ENCODE data around the gene PUM1.
"Not testable (repeated sequence)": the region's sequence is repeated elsewhere in the genome, so short reads cannot be mapped to it uniquely, and the experiment has no call there.

PUM1 gene

DNA sequence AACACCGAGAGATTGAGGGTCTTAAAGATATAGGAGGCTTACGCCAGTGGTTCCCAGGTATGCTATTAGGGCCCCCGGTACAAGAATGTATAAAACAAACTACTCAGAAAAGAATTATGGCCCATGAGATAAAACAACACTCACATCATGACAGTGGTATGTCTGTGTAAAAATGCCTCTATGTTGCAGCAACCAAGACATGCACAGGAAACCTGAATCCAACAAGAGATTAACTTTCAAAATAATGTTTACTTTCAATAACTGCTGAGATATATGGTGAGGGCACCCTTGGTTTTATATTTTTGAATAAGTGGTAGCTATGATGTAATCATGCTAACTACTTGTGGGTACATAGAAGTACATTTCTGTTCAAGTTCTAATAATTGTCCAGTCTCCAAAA is 74.9 kb downstream of the PUM1 start:
- DNase-seq, result no peak

DNA sequence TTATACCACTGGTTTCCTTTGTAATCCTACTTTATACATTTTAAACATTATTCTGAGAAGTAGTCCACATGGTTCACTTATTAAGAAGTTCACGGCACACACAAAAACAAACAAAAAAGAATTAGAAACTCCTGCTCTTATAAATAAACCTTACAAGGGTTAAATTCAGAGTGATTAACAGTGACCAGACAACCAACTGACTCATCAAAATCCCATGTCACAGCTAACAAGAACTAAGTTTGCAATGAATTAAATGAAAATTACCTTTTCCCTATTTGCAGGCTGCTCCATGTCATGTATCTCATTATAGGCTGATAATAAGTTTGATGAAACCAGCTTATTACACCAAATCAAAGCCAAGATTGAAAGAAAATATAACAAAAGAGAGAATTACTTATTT is 77.5 kb downstream of the PUM1 start:
- no peak for DNase-seq

DNA sequence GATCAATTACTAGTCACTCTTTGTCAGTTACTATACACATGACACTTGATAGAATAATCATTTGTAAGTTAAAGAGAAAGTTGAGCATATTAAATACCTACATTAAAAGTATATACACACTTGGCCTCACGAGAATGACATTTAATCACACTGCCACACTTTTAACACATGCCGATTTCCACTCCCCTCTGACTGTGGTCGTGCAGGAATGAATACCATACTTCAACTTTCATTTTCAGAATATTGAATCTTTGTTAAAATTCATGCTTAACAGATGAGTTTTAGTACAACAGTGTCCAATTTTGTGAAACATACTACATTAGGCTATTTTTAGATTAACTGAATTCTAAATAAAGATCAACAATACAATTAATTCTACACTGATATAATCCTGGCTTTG is 78.8 kb downstream of the PUM1 start:
- DNase-seq, result no peak

DNA sequence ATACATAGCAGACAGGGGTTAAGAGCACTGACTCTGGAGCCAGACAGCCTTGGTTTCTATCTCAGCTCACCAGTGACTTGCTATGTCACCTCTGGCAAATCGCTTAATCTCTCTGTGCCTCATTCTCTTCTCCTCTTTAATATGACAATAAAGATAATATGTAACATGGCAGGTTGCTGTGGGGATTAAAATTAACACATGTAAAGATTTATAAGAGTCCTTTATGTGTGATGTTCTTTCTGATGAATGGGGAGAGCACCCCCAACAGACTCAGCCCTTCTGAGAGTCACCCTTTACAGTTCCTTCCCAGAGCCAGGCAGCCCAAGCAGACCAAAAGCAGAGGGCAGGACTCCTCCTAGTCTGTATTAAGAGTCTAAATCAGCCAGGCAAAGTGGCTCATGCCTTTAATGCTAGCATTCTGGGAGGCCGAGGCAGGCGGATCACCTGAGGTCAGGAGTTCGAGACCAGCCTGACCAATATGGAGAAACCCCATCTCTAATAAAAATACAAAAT is 80.5 kb downstream of the PUM1 start:
- DNase-seq, result no peak

DNA sequence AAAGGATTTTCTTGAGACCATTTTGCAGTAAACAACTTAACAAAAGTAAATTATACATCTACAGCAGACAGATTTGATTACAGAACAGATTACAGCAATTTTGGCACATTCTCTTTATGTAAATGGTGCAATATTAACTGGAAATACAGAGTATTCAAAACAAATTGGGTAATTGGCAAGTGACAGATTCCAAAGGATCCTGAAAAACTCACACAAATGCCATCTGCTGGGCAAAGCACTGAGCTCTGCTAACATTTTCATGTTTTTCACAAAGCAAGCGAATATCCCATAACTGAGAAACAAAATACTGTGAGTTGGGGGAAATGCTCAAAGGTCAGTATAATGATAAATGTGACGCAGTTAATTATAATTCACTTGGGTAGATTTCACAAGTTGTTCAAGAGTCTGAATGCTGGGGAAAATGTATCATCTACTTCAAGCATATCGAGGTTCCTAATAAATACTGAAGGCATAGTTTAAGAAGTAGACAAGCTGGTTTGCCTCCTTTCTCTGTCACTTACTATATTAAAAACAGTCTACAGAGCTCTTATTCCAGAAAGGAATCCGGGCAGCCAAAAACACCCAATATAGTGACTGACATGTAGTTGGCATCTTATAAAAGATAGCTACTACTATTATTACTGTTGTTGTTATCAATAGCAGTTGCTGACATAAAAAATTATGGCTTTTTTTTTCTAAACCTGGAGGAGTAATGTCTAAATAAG is 81.2 kb downstream of the PUM1 start:
- DNase-seq, result no peak

DNA sequence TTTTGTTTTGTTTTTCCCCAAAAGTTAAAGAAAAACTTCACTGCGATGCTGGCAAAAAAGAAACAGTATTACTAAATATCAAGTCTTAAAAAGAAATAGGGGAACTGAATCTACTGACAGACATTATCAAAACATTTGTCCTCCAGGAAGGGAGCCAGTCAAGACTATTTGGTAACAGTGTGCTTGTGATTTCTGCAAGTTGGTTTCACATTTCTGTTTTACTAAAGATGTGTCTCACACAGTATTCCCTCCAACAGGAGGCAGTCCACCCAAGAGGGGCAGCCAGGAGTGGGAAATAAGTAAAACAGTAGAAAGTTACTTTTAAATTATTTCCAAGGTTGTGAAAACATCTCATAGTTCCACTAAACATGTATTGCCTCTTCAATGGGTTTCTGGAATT is 82.6 kb downstream of the PUM1 start:
- no peak for DNase-seq

DNA sequence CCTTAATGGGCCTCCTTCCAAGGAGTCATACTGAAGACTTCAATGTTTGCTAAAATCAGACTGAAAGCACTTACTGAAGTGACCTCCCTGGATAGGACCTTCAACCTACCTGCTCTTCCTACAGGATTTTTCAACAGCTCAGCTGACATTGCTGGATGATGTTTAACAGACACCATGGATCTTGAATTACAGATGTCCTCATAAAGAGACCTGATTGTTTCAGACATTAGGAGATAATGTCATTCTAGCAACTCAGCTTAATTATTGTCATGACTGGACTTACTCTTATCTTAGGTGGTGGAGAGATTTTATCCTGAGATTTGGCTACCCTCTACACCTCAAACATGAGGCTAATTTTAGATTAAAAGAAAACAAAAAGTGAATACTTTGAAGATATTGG is 83.1 kb downstream of the PUM1 start:
- no peak for DNase-seq

DNA sequence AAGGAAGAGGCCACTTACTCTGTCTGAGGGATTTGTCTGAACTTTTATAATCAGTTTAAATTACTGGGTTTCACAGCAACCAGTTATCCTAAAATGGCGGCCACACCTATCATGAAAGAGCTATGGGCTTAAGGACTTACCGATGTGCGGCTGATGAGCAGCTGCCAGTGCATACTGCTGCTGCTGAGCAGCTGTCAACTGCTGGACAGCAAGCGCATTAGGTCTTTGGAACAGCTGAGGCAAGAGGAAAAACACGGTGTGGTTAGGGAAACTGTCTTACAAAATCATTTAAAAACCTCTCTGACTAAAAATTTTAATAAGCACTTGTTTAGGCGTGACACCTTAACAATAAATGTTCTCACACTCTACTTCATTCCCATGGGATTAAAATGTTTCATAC is 84.3 kb downstream of the PUM1 start:
- DNase-seq, result no peak

DNA sequence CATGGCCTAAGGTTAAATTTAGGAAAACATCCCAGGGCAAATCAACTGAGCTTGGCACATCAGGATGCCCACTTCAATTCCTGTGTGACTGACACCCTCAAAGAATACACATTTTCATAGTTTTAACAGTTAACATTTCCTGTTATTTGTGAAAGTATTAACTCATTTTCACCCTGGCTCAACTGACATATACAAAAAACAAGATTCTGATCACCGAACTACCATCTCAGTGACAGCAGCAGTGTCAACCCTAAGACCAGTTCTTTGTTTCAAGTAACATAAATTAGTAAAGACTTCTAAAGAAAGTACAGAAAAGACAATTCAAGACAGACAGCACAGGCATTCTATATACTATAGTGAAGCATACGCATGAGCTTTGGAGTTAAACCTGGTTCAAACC is 88.0 kb downstream of the PUM1 start:
- DNase-seq, result no peak

DNA sequence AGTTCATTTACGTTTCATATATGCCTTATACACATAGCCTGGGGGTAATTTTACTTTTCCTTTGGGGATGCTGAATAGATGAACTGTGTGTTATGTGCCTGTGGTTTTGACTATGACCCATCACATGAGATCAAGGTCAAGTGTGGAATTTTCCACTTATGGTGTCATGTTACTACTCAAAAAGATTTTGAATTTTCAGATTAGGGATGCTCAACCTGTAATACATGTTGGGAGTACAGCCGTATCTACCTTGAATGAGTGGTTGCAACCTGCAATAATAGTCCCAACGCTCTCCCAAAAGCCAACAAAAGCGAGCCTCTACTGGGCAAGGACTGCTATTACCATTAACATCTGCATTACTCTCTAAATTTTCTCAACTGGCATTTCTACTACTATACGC is 88.4 kb downstream of the PUM1 start:
- DNase-seq, result no peak

DNA sequence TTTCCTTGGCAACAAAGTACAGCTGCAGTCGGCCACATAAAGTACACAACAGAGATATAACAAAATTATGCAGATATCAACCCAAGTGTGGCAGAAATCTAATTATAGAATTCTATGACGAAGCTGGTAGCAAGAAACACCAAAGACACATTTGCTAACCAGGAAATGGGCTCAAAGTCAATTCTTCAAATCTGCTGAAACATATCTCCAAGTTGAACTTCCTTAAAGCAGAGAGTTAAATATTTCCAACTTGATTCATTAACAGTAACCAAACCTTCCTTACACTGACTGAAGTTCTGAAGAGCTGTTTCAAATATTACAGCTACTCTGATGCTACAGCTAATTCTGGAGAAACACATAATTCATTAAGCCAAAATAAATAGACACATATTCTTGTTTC is 89.4 kb downstream of the PUM1 start:
- no peak for DNase-seq

DNA sequence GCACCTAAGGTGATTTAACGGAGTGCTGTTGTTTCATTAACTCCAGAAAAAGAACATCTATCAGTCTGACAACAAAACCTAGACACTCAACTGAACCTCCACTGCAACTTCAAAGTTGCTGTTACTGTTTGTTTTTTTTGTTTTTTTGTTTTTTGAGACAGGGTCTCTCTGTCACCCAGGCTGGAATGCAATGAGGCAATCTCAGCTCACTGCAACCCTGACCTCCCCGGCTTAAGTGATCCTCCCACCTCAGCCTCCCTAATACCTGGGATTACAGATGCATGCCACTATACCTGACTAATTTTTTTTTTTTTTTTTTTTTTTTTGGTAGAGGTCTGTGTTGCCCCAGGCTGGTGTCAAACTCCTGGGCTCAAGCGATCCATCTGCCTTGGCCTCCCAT is 90.3 kb downstream of the PUM1 start:
- no peak for DNase-seq

DNA sequence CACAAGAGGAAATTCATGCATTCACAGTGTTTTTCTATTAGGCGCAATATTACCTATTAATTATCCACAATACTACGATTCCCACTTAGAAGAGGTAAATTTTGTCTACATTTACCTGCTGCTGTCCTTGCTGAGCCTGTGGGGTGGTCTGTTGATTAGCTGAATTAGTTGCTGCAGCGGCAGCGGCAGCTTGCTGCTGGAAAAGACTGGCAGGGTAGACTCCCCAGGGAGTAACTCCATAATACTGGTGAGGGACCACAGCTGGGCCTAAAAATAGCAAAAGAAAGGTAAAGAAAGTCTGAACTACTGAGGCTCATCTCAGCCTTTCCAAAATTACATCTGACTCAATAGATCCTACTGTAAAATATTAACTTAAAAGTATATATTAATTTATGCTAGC is 91.0 kb downstream of the PUM1 start:
- no peak for DNase-seq

DNA sequence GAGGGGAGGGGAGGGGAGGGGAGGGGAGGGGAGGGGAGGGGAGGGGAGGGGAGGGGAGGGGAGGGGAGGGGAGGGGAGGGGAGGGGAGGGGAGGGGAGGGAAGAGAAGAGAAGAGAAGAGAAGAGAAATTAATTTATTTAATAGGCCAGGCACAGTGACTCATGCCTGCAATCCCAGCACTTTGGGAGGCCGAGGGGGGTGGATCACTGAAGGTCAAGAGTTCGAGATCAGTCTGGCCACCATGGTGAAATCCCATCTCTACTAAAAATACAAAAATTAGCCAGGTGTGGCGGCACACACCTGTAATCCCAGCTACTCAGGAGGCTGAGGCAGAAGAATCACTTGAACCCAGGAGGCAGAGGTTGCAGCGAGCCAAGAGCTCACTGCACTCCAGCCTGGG is 93.2 kb downstream of the PUM1 start:
- DNase-seq, result not testable (repeated sequence)

DNA sequence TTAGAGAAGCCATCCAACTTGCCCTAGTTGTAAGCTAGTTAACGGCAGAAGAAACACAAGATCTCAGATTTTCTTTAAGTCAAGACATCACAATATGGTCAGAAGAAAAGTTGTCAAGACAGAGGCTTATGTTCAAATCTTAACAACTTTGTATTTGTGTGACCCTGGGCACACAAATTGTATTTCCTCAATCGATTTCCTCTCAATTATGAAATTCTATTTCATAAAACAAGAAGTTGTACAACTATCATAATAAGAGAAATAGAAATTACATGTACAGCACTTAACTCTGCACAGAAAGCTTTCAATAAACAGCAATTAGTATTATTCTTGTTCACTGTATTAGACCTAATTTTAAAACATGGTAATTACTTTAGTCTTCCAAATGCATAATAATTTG is 94.0 kb downstream of the PUM1 start:
- DNase-seq, result no peak

DNA sequence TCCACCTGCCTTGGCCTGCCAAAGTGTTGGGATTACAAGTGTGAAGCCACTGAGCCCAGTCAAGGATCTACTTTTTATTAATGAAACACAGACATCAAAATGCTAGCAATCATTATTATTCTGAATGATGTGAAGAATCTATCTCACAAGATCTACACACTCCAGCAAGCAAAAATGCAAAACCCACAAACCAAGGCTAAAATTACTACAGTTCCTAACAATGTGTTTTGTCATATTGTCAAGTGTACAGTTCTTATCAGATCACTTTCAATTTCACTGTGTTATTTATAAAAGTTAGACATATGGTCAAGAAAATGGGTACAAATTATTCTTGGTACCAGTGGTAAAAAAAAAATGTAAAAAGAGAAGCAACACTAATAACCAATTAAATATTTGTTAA is 95.6 kb downstream of the PUM1 start:
- DNase-seq, result no peak

DNA sequence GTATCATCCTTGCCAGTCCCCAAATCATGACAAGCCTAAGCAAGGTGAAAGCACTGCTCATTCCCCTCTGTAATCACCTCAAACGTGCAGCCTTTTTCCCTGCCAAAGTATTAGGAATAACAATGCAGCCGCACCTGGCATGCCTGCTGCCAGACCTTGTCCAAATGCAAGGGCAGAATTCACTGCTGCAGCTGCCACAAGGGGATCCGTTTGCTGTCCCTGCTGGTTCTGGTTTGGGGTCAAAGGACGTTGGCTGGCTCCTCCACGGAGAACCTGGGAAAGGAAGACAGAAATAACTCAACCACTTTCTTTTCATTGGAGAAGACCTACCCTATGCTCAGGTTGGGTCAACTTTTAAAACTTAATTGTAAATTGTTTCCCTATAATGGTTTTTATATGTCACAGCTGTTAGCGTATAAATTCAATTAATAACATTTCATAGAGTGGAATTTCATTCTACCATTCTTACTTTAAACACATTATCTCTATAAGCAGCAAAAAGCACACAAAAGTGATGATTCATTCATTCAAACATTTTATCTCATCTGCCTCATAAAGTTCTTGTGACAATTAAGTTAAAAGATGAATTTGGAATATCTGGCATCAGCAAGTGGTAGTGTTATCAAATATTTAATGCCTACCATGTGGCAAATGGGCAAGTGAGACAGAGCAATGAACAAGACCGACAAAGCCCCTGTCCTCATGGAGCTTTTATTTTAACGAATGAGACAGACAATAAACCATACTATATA is 97.1 kb downstream of the PUM1 start:
- no peak for DNase-seq

DNA sequence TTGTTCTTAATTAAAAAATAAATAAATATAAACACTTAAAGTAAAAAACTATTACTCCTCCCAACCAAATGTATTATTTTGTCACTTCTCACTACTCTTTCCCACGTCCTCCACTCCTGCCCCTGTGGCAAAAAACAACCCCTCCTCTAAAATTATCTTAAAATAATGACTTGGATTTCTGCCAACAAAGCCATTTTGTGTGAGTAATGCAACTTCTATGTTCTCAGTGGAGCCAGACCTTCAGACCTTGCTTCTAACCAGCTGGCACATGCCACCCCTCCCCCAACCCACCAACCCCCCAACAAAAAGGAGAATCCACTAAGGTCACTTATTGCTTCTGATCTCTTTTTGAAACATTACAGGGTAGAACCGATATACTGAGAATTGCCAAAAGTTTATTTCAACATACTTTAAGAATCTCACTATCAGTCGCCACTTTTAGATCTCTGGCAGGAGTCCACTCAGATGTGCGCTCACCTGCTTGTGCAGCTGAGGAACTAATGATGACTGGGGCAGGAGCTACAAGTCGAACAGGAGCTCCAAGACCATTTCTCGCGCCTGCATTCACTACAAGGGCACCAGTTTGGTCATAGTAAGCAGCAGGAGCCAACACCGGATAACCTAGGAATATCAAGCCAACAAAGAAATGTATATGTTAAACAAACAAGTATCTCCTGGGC is 98.7 kb downstream of the PUM1 start:
- no peak for DNase-seq

DNA sequence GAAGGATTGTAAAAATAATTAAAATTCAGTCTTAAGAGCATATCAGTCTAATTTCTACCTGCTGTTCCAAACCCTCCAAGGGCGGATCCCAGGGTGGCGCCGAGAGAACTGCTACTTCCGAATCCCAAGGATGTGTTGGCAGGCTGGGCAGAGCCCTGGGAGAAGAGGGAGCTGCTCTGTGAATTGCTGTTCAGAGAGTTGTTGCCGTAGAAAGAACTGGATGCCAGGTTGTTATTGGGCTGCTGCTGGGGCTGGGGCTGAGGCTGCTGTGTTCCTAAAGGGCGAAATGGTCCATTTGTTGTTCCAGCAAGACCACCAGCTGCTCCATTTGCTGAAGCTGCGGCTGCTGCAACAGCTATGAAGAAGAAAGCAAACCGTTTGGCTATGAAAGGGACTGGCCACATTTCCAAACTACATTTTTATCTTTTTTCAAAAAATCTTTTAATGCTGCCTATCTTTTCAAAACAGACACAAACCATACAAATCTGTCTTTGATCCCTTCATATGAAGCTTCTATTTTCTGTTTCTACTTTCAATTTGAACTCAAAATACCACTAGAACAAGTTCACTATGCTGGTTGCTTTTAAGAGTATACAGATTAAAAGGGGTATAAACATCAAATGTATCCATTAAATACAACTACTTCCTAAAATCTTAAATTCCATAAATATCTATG is 99.5 kb downstream of the PUM1 start:
- no peak for DNase-seq

DNA sequence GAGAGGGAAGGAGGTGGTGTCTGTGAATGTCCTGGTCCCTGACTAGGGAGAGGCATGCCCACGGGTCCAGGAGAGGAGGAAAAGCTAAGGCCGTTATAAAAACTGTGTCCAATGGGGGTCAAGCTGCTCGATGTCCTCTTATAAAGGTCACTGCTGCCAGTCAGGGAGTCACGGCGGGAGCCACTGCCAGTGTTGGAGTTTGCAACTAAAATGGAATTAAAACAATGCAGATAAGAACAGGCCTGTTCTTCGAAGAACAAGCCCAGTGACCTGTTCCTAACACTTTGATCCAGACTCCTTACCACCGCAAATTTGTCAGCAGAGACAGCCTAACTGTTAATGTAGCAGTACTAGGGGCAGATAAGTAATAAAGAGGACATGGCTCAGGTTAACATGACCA is 100.8 kb downstream of the PUM1 start:
- no peak for DNase-seq

DNA sequence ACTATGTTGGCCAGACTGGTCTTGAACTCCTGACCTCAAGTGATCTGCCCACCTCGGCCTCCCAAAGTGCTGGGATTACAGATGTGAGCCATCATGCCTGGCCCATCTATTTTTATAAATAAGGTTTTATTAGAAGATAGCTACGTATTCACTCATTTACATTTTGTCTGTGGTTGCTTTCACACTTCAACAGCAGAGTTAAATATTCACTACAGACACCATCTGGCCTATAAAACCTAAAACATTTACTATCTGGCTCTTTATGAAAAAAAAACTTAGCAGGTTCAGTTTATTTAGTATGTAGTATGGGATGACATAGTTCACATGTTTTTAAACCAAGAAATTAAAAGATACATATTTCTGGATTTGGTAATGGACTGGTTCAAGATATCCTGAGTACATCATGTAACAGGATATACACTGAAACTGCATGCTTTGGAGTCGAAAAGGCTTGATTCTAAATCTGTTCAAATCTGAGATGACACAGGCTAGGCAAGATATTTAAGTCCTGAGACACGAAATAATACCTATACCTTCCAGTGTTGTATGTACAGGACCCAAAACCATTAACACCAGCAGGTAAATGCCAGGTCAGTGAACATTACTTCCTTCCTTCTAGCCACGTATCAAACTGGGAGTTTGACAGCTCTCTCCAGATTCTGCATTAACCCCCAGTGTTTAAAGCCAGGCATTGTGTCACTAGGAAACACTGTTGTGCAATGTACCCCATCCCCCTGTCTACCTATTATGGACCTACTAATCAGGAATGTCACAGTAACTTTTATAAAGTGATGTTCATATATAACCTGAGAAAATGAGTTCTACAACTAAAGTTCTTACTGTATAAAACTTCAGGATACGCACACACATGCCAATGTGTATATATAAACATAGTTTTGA is 102.7 kb downstream of the PUM1 start:
- no peak for DNase-seq

DNA sequence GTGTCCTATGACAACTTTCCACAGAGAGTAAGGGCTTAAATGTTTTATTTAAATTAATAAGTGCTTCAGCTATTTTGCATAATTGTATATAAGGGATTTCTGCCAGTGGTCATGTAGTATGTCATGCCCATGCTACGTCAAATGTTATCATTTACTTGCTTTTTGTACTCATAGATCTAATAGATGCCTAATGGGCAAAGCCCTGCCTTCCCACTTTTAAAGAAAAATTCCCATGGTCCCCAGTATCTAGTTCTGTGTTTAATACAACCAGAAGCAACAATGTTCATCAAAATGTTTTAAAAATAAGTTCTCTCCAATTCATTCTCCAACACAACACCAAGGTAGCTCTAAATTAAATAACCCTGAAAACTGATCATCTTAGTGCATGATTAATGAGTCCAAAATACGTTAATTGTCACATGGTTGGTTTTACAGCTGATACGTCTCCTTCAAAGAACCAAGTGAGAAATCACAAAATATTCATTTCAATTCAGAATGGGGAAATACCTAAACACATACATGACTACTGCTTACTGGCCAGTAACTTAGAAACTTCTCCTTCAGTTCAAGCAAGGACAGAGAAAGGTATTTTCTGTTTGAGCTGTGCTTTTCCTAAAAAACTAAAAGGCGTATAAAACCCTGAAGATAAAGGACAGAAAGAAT is 107.8 kb downstream of the PUM1 start:
- DNase-seq, result no peak
